ENCODE data around the gene ROBO2. TPM values are rescaled to one million over a fixed set of nuclear protein-coding genes. Genes with fewer than 3 reads are reported as not detected.

The ROBO2 gene
- polyA plus RNA-seq, 2 of the 4 experiments (the other 2 are of a cell fraction) = 0.04 TPM; not detected in 1

- CTCF ChIA-PET = no interaction called here
These were observed 580.1 kb downstream of the ROBO2 start for GRCh38 chr3:77620009-77620408.

GRCh38 chr3:77623500-77623899 lies 583.6 kb downstream of the ROBO2 start:
- 5% methylated on average over 2 of the region's 2 CpGs for WGBS (ENCODE audit: missing lambda C conversion rate)
- H3K9me3 ChIP-seq = no peaks in the 10 kb centered on the region
- no peak for DNase-seq (ENCODE audit: low read depth in 1 of 2, low spot score in 1 of 2)
- no peak overlapping the region for H3K4me2 ChIP-seq
- no peak for TF ChIP-seq HOXA7 (CRISPR knock-in tag; IDR thresholded peaks at IDR 0.05)
- no peak for TF ChIP-seq MAFK (IDR thresholded peaks at IDR 0.05; ENCODE audit: partially characterized antibody)
- TF ChIP-seq RNF2 (IDR thresholded peaks at IDR 0.05; ENCODE audit: borderline replicate concordance, low read depth) = no peak
- TF ChIP-seq ZSCAN20 (CRISPR knock-in tag; IDR thresholded peaks at IDR 0.05) = no peak
- TF ChIP-seq BCL3 (IDR thresholded peaks at IDR 0.05) = no peak
- TF ChIP-seq MAX (IDR thresholded peaks at IDR 0.05) = no peak
- no peak for TF ChIP-seq FOXS1 (CRISPR knock-in tag; IDR thresholded peaks at IDR 0.05)
- TF ChIP-seq REST (IDR thresholded peaks at IDR 0.05) = no peak
- CTCF ChIA-PET = no interaction called here
- H3K4me3 ChIP-seq = no peak overlapping the region
- POLR2A ChIA-PET = no interaction called here
- no peak for FAIRE-seq
- ATAC-seq = no peak
- H3K27ac ChIP-seq = no peak overlapping the region
- H3K4me1 ChIP-seq = no peaks in the 10 kb centered on the region

More at GRCh38 chr3:77620009-77620408, 580.1 kb downstream of the ROBO2 start:
- 0% methylated on average over 1 of the region's 1 CpG for WGBS (ENCODE audit: missing lambda C conversion rate)
- FAIRE-seq (no peak), DNase-seq (ENCODE audit: low read depth in 1 of 2, low spot score in 1 of 2) (no peak), ATAC-seq (no peak)
- Histone ChIP-seq H3K4me3 (no peak overlapping the region), H3K4me1 (no peaks in the 10 kb centered on the region), H3K4me2 (no peak overlapping the region), H3K9me3 (no peaks in the 10 kb centered on the region), H3K27ac (no peak overlapping the region)
- POLR2A ChIA-PET = no interaction called here
- TF ChIP-seq SMC3 (IDR thresholded peaks at IDR 0.05) = no peak
- no peak for TF ChIP-seq EHF (CRISPR knock-in tag; IDR thresholded peaks at IDR 0.05)
- no peak for TF ChIP-seq REST (IDR thresholded peaks at IDR 0.05)
- no peak for TF ChIP-seq CEBPB (IDR thresholded peaks at IDR 0.05)
- TF ChIP-seq FOSB (CRISPR knock-in tag; IDR thresholded peaks at IDR 0.05) = no peak
- no peak for TF ChIP-seq JUN (IDR thresholded peaks at IDR 0.05)
- no peak for TF ChIP-seq GATA3 (IDR thresholded peaks at IDR 0.05; ENCODE audit: borderline replicate concordance)
- no peak for TF ChIP-seq HDAC2 (IDR thresholded peaks at IDR 0.05)
- no peak for TF ChIP-seq PHF8 (IDR thresholded peaks at IDR 0.05; ENCODE audit: borderline replicate concordance, low read depth)
- no peak for TF ChIP-seq EP300 (IDR thresholded peaks at IDR 0.05)
- TF ChIP-seq CHD2 (IDR thresholded peaks at IDR 0.05; ENCODE audit: low read length, partially characterized antibody) = no peak
